SK-N-DZ (cell line): Measurements from ENCODE around the gene RAPGEF2.

Experiments
- DNase-seq: peaks from one replicate; pipeline ENCODE4 v3.0.0-alpha.2; 2015; ENCODE audit warnings: low spot score
- small RNA-seq, 2 experiments: library from RNA; depleted of rRNA; stranded (forward); fragments of <200 nt; gene quantifications; one replicate each; pipeline ENCODE3, GENCODE V24; 2014

Gene RAPGEF2

GRCh38 chr4:159401791-159402380, 299.0 kb downstream of the RAPGEF2 start:
- no peak for DNase-seq

Small RNA genes lying within 50 kb of the gene (small RNA-seq; reads per million reads assigned to genes)
- 0 reads per million in 2 experiments for gene AC074344.1
- 0 reads per million in 2 experiments for gene MIR3688-1
- 0 reads per million in 2 experiments for gene RF00019
